GM12878 (cell line): Measurements from ENCODE around the gene RNF166. TPM values are rescaled to one million over a fixed set of nuclear protein-coding genes. Genes with fewer than 3 reads are reported as not detected.

ENCODE experiments used
- ATAC-seq: fragments of 200-7000 bp; cut with Tn5 transposase; 3 replicates; pipeline ENCODE4 v1.9.1; 2020; ENCODE audit warnings: mild to moderate bottlenecking, moderate library complexity
- BruUV-seq: library from RNA; stranded (reverse); fragments of 400-500 nt; replicated peaks from 2 replicates; lab custom pipeline; 2021; lab: Mats Ljungman, UMichigan
- CTCF ChIA-PET: fragments of 300-600 bp; sonication (Branson Sonifier 250); formaldehyde crosslinking; extraction: SDS; loops from one replicate; lab custom pipeline; 2021; ENCODE audit warnings: inconsistent platforms; lab: Yijun Ruan, JAX
- POLR2A ChIA-PET: fragments of 350-600 bp; formaldehyde crosslinking; extraction: SDS; loops from one replicate; lab custom pipeline; 2021; ENCODE audit warnings: inconsistent platforms; lab: Charles Lee
- RAD21 ChIA-PET: fragments of 300-600 bp; sonication (Branson Sonifier 250); formaldehyde crosslinking; loops from one replicate; lab custom pipeline; 2023; ENCODE audit warnings: antibody characterized with exemption; ENCODE audit not compliant: unreplicated experiment; lab: Charles Lee
- SMC1A ChIA-PET: fragments of 300-600 bp; sonication (Branson Sonifier 250); formaldehyde crosslinking; loops from one replicate; lab custom pipeline; 2023; ENCODE audit not compliant: unreplicated experiment, uncharacterized antibody; lab: Charles Lee
- DNase-seq: peaks from one replicate; pipeline ENCODE4 v3.0.0-alpha.2; 2011; ENCODE audit warnings: low read depth, low spot score
- FAIRE-seq: peaks from 3 replicates; lab custom pipeline; 2011; peaks lifted over from hg19 to GRCh38; lab: Jason Lieb, UNC
- H2AFZ ChIP-seq: 2 replicates; pipeline ENCODE4 v1.6.0; 2011; ENCODE audit warnings: low read depth, low read length, control low read depth; ENCODE audit not compliant: control insufficient read depth
- H3K27ac ChIP-seq: 2 replicates; pipeline ENCODE4 v1.5.1; 2011; ENCODE audit warnings: control low read depth; ENCODE audit not compliant: control insufficient read depth, insufficient read depth
- H3K27me3 ChIP-seq, 2 experiments: replicated peaks in 1 of 2; 2 replicates each; pipeline versions ENCODE4 v1.6.0 to v1.6.1; 2011; ENCODE audit warnings: low read length in 1 of 2; ENCODE audit not compliant: control insufficient read depth in 2 of 2, insufficient read depth in 2 of 2
- H3K36me3 ChIP-seq, 2 experiments: 2 replicates each; pipeline ENCODE4 v1.5.1; 2011; ENCODE audit warnings: low read length in 1 of 2; ENCODE audit not compliant: control insufficient read depth in 2 of 2, insufficient read depth in 2 of 2
- H3K4me1 ChIP-seq: 2 replicates; pipeline ENCODE4 v1.6.1; 2011; ENCODE audit warnings: mild to moderate bottlenecking, low read length, moderate library complexity, mixed read lengths; ENCODE audit not compliant: control insufficient read depth, insufficient read depth
- H3K4me2 ChIP-seq: 2 replicates; pipeline ENCODE4 v1.6.0; 2011; ENCODE audit warnings: control low read depth; ENCODE audit not compliant: control insufficient read depth, insufficient read depth
- H3K4me3 ChIP-seq: fragments of 200-600 bp; sonication (generic); 2 replicates; pipeline ENCODE4 v1.5.1; 2016
- H3K79me2 ChIP-seq: 2 replicates; pipeline ENCODE4 v1.6.0; 2011; ENCODE audit warnings: low read length; ENCODE audit not compliant: control insufficient read depth, insufficient read depth
- H3K9ac ChIP-seq: 2 replicates; pipeline ENCODE4 v1.8.0; 2011; ENCODE audit warnings: low read length, control low read depth, mixed read lengths; ENCODE audit not compliant: control insufficient read depth, insufficient read depth
- H3K9me3 ChIP-seq: replicated peaks from 3 replicates; pipeline ENCODE4 v1.5.1; 2011; ENCODE audit warnings: mild to moderate bottlenecking, low read length; ENCODE audit not compliant: control insufficient read depth, insufficient read depth
- H4K20me1 ChIP-seq: 2 replicates; pipeline ENCODE4 v1.6.0; 2011; ENCODE audit not compliant: control insufficient read depth, insufficient read depth
- EGR1 ChIP-seq, 2 experiments: IDR thresholded peaks; 1 replicate in 1 of 2; 2 replicates in 1 of 2; pipeline ENCODE4 v1.6.1; 2011 to 2012; ENCODE audit warnings: low read depth in 2 of 2, low read length in 2 of 2, borderline replicate concordance in 1 of 2, mild to moderate bottlenecking in 1 of 2, moderate library complexity in 1 of 2
- EZH2 ChIP-seq: IDR thresholded peaks from 2 replicates; pipeline ENCODE4 v1.6.1; 2012; ENCODE audit warnings: low read depth, mild to moderate bottlenecking, control low read depth, inconsistent platforms, low read length, borderline replicate concordance; ENCODE audit not compliant: control insufficient read depth
- HDAC2 ChIP-seq: fragments of 200-600 bp; sonication (generic); IDR thresholded peaks from 2 replicates; pipeline ENCODE4 v1.6.1; 2017
- MYC ChIP-seq: IDR thresholded peaks from 2 replicates; pipeline ENCODE4 v1.6.1; 2011; ENCODE audit warnings: mild to moderate bottlenecking, low read length, moderate library complexity, inconsistent platforms; ENCODE audit not compliant: insufficient read depth, insufficient replicate concordance, insufficient read length, severe bottlenecking
- NRF1 ChIP-seq: conservative IDR thresholded peaks from 2 replicates; pipeline ENCODE4 v1.6.1; 2011; ENCODE audit warnings: mild to moderate bottlenecking, low read depth, low read length, improper control_type of control experiment
- POLR2A ChIP-seq: IDR thresholded peaks from 2 replicates; pipeline ENCODE4 v1.6.1; 2011; ENCODE audit warnings: low read depth, mild to moderate bottlenecking, low read length
- RAD21 ChIP-seq: IDR thresholded peaks from 2 replicates; pipeline ENCODE4 v1.6.1; 2011; ENCODE audit warnings: mild to moderate bottlenecking, low read depth, low read length, moderate library complexity; ENCODE audit not compliant: insufficient read depth
- SREBF2 ChIP-seq: IDR thresholded peaks from 2 replicates; pipeline ENCODE4 v1.6.1; 2012; ENCODE audit warnings: mild to moderate bottlenecking, low read length
- SRF ChIP-seq, 2 experiments: IDR thresholded peaks; 2 replicates each; pipeline ENCODE4 v1.6.1; 2011; ENCODE audit warnings: low read depth in 2 of 2, low read length in 2 of 2, mild to moderate bottlenecking in 1 of 2, moderate library complexity in 1 of 2
- STAT3 ChIP-seq: IDR thresholded peaks from 2 replicates; pipeline ENCODE4 v1.6.1; 2011; ENCODE audit warnings: low read depth, low read length, improper control_type of control experiment
- SUPT20H ChIP-seq: IDR thresholded peaks from 2 replicates; pipeline ENCODE4 v1.6.1; 2011; ENCODE audit warnings: low read depth, mild to moderate bottlenecking, low read length, moderate library complexity, borderline replicate concordance; ENCODE audit not compliant: control insufficient read depth
- TARDBP ChIP-seq: IDR thresholded peaks from 2 replicates; pipeline ENCODE4 v1.6.1; 2016; ENCODE audit warnings: borderline replicate concordance
- TCF7 ChIP-seq: IDR thresholded peaks from 2 replicates; pipeline ENCODE4 v1.6.1; 2014; ENCODE audit warnings: antibody characterized with exemption, borderline replicate concordance
- ZNF24 ChIP-seq: fragments of 450-650 bp; IDR thresholded peaks from 2 replicates; pipeline ENCODE4 v1.6.1; 2017; ENCODE audit warnings: antibody characterized with exemption, mild to moderate bottlenecking
- ZNF274 ChIP-seq: IDR thresholded peaks from one replicate; pipeline ENCODE4 v1.8.0; 2011; ENCODE audit not compliant: insufficient read length, insufficient read depth
- ZZZ3 ChIP-seq: IDR thresholded peaks from 2 replicates; pipeline ENCODE4 v1.6.1; 2011; ENCODE audit warnings: low read depth; ENCODE audit not compliant: control insufficient read depth, insufficient read length
- WGBS: methylation state at CpG from one replicate; pipeline ENCODE4 v1.1.6; 2016; ENCODE audit warnings: low lambda C conversion rate; ENCODE audit not compliant: insufficient replicate concordance, insufficient coverage; ENCODE audit errors: missing lambda C conversion rate; 5-methylcytosine and 5-hydroxymethylcytosine counted together
- in situ Hi-C: fragments of 300-500 bp; cut with MboI; formaldehyde crosslinking; loops from 9 replicates; pipeline ENCODE4 v1.14.3; 2018; ENCODE audit warnings: mixed read lengths
- intact Hi-C: fragments of 100-400 bp; cut with micrococcal nuclease; formaldehyde crosslinking; loops from one replicate; pipeline ENCODE4 v1.14.2; 2022; ENCODE audit not compliant: unreplicated experiment
- polyA plus RNA-seq, 11 experiments: library from polyadenylated mRNA; depleted of rRNA in 4 of 11; unstranded in 6 of 11; stranded (reverse) in 5 of 11; fragments of >200 nt; fragmentation: Nextera tagmentation in 4 of 11; fragmentation: Illumina TruSeq in 1 of 11; extraction: Ambion mirVana in 4 of 11; extraction: Trizol in 1 of 11; gene quantifications; 1 replicate in 1 of 11; 2 replicates in 10 of 11; pipeline versions ENCODE4 v1.2.1 to v1.2.3, GENCODE V29; 2011 to 2016; ENCODE audit warnings: inconsistent platforms in 2 of 11, missing spikeins in 2 of 11, low read depth in 1 of 11
- total RNA-seq, 4 experiments: library from RNA; depleted of rRNA in 3 of 4; stranded (reverse); fragments of >200 nt in 3 of 4; fragmentation: Illumina TruSeq in 1 of 4; extraction: Trizol in 1 of 4; gene quantifications; 2 replicates each; pipeline versions ENCODE4 v1.2.1 to v1.2.3, GENCODE V29; 2013 to 2021
- TF ChIP-seq, protein P1 (sequence below): fragments of 450-650 bp; IDR thresholded peaks from 2 replicates; pipeline ENCODE4 v1.6.1; 2018; ENCODE audit warnings: borderline replicate concordance, mild to moderate bottlenecking; ENCODE audit not compliant: partially characterized antibody
- TF ChIP-seq, protein P2 (sequence below): fragments of 150-350 bp; IDR thresholded peaks from 2 replicates; pipeline ENCODE4 v1.6.1; 2014; ENCODE audit warnings: mild to moderate bottlenecking, low read depth, low read length

RNF166 gene
- total and polyA plus RNA-seq, 10 of the 15 experiments (the other 5 are each of a cell fraction or from before 2014, with no cell fraction given) = 0.48 to 32.8 (median 12.1) TPM

DNA sequence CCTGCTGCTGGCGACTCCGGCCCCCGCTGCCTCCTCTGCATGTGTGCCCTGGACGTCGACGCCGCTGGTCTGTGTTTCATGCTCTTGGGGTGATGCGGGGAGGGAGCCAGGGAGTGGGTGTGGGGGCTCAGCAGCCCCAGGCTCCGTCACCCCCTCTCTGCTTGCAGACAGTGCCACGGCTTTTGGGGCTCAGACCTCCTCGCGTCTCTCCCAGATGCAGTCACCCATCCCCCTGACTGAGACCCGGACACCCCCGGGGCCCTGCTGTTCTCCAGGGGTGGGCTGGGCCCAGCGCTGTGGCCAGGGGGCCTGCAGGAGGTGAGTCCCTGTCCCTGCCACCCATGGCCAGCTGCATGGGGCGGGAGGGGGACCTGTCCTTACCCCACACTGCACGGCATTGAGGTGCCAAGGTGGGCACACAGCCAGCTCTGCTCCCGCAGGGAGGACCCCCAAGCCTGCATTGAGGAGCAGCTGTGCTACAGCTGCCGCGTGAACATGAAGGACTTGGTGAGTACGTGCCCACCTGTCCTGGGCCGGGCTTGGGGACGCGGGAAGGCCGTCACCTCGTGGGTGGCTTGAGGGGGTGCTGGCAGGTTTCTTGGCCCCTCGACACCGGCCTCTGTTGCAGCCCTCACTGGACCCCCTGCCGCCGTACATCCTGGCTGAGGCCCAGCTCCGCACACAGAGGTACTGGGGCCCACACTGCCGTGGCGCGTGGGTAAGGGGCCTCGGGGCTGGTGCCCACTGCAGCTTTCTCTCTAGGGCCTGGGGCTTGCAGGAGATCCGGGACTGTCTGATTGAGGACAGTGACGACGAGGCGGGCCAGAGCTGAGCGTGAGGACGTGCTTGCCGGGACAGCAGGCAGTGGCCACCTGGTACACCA lies 8.5 kb upstream of the RNF166 start (continued):
- no peak for TF ChIP-seq ZZZ3
- TF ChIP-seq SRF (IDR thresholded peaks at IDR 0.05; ENCODE audit: low read depth in 2 of 2, low read length in 2 of 2) = no peak
- TF ChIP-seq STAT3 = no peak

DNA sequence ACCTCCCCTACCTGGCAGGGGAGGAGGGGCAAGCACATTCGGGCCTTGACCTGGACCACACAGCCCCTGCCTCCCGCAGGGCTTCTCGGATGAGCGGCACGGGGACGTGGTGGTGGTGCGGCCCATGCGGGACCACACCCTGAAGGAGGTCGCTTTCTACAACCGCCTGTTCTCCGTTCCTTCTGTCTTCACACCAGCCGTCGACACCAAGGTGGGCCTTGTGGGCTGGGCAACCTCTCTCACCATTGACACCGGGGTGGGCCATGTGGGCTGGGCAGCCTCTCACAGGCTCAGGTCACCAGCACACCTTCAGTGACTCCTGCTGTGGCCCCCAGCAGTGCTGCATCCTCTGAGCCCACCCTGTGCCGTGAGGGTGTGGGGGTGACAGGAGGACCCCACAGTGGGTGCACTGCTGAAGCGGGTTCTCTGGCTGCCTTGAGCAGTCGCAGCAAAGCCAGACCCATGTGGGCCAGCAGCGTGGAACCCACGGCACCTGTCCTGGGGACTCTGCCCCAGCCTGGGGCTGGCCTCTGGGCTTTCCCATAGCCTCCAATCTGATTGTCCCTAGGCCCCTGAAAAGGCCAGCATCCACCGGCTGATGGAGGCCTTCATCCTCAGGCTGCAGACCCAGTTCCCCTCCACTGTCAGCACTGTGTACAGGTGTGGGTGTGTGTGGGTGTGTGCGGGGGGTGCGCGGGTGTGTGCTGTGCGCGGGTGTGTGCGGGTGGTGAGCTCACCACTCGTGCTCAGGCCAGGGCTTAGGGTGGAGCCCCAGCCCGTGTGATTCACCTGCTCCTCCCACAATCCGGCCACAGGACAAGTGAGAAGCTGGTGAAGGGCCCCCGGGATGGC lies 7.6 kb upstream of the RNF166 start:
- POLR2A ChIA-PET = no interaction called here

More for the DNA sequence above, 7.6 kb upstream of the RNF166 start:
- in situ Hi-C loops = no loop called here
- no TSS peak for BruUV-seq
- H3K9ac ChIP-seq = no peak overlapping the region
- RAD21 ChIA-PET = no interaction called here
- intact Hi-C loops = no loop called here
- no peaks in the 10 kb centered on the region for H3K27me3 ChIP-seq
- SMC1A ChIA-PET = no interaction called here
- no peak overlapping the region for H3K4me3 ChIP-seq
- H3K4me2 ChIP-seq = no peak overlapping the region
- H3K4me1 ChIP-seq = no peaks in the 10 kb centered on the region
- FAIRE-seq = no peak
- no peaks in the 10 kb centered on the region for H3K79me2 ChIP-seq
- TF ChIP-seq TARDBP (no peak), TCF7 (no peak), HDAC2 (no peak), ZNF24 (no peak), ZNF274 (no peak), MYC (no peak), NRF1 (no peak), EGR1 (IDR thresholded peaks at IDR 0.05; ENCODE audit: borderline replicate concordance in 1 of 2, low read depth in 2 of 2, low read length in 2 of 2) (peak in 1 of 2 experiments; percentile 44; a peak in 1 of 3 replicates), POLR2A (peak; percentile 54), SUPT20H (no peak), EZH2 (no peak), SREBF2 (no peak), RAD21 (no peak)
- TF ChIP-seq, protein P1, sequence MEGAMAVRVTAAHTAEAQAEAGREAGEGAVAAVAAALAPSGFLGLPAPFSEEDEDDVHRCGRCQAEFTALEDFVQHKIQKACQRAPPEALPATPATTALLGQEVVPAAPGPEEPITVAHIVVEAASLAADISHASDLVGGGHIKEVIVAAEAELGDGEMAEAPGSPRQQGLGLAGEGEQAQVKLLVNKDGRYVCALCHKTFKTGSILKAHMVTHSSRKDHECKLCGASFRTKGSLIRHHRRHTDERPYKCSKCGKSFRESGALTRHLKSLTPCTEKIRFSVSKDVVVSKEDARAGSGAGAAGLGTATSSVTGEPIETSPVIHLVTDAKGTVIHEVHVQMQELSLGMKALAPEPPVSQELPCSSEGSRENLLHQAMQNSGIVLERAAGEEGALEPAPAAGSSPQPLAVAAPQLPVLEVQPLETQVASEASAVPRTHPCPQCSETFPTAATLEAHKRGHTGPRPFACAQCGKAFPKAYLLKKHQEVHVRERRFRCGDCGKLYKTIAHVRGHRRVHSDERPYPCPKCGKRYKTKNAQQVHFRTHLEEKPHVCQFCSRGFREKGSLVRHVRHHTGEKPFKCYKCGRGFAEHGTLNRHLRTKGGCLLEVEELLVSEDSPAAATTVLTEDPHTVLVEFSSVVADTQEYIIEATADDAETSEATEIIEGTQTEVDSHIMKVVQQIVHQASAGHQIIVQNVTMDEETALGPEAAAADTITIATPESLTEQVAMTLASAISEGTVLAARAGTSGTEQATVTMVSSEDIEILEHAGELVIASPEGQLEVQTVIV = no peak
- TF ChIP-seq, protein P2, sequence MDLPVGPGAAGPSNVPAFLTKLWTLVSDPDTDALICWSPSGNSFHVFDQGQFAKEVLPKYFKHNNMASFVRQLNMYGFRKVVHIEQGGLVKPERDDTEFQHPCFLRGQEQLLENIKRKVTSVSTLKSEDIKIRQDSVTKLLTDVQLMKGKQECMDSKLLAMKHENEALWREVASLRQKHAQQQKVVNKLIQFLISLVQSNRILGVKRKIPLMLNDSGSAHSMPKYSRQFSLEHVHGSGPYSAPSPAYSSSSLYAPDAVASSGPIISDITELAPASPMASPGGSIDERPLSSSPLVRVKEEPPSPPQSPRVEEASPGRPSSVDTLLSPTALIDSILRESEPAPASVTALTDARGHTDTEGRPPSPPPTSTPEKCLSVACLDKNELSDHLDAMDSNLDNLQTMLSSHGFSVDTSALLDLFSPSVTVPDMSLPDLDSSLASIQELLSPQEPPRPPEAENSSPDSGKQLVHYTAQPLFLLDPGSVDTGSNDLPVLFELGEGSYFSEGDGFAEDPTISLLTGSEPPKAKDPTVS = no peak
- DNase-seq = no peak
- CTCF ChIA-PET = no interaction called here
- H3K9me3 ChIP-seq = no peaks in the 10 kb centered on the region
- no peak overlapping the region for H2AFZ ChIP-seq
- no peak overlapping the region for H3K27ac ChIP-seq
- WGBS = 87% methylated on average over 20 of the region's 30 CpGs
- H4K20me1 ChIP-seq = no peaks in the 10 kb centered on the region
- H3K36me3 ChIP-seq = peaks cover 13 to 35% of the 10 kb centered on the region in 2 experiments
- ATAC-seq = peak; percentile 20
